ENCODE measurements around the gene SEMA4C.
"Not testable (repeated sequence)": the region's sequence is repeated elsewhere in the genome, so short reads cannot be mapped to it uniquely, and the experiment has no call there.

The SEMA4C gene

DNA sequence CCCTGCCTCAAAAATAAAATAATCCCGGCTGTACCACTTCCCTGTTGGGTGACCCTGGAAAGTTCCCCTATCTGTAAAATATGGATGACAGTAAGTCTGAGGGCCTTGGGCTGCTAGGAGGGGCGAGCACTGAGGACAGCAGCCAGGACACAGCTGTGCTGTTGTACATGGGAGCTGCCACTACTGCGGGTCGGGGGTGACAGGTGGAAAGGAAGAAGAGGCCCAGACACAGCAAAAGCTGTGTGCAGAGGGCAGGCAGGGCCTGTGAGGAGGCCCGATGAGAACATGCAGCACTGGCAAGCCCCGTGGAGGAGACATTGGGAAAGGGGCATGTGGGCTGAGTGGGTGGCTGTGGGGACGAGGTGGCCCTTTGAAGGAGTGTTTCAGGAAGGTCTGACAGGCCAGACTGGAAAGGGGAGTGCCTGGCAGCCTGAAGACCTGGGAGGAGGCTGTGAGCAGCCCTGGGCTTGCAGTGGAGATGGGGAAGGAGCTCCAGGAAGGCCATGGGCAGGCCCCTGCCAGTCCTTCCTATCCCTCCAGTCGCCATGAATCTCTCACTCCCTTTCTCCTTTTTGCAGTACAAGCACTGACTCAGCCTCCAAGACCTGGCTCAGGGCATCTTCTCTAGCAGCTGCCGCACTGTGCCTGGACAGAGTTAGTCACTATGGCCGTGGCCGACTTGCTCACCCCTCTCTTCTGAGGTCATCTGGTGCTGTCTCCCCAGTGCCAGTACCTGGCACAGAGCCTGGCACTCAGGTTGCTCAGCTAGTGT is 28.9 kb upstream of the SEMA4C start:
- DNase-seq (ENCODE audit: low read depth in 2 of 2) = no peak

DNA sequence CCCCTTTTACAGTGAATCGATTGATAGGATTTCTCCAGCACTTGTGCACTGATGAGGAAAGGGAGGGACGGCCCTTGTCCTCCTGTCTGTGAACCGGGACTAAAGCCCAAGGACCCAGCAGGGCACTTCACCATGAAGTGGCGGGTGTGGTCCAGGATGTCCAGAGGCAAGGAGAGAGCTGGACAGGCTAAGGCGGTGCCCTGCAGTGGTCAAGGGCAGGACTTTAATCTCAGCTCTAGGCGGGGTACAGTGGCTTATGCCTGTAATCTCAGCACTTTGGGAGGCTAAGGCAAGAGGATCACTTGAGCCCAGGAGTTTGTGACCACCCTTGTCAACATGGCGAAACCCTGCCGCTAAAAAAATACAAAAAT is 28.2 kb upstream of the SEMA4C start:
- no peak for DNase-seq (ENCODE audit: low read depth in 2 of 2)

DNA sequence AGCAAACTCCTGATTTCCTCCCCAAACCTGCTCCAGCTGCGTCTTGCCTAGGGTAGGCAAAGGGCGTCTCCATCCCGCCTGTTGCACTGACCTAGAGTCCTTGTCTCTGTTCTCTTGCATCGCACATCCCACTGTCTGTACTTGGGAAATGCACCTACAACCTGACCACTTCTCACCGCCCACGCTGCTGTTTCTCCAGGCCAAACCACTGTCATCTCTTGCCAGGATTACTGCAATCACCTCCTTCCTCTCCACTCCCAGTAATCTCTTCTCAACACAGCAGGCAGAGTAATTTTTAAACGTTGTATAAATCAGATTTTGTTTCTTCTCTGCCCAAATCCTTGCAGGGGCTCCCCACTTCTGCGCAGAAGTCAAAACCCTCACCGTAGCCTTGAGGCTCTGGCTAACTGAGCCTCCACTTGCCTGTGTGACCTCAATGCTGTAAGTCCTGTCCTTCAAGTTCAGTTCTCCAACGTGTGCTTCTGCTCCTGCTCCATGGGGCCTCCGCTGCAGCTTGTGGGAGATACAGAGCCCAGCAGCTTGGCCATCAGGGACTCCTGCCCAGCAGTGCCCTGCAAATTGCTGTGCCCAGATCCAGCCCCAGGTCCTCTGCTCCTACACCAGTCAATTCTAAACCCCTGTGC is 27.7 kb upstream of the SEMA4C start:
- DNase-seq (ENCODE audit: low read depth in 2 of 2) = no peak

- DNase-seq (ENCODE audit: low read depth in 2 of 2) = no peak
Observed at GRCh38 chr2:96895746-96896651, 26.1 kb upstream of the SEMA4C start.

- no peak for DNase-seq (ENCODE audit: low read depth in 2 of 2)
Observed at GRCh38 chr2:96895032-96895745, 25.3 kb upstream of the SEMA4C start.

DNA sequence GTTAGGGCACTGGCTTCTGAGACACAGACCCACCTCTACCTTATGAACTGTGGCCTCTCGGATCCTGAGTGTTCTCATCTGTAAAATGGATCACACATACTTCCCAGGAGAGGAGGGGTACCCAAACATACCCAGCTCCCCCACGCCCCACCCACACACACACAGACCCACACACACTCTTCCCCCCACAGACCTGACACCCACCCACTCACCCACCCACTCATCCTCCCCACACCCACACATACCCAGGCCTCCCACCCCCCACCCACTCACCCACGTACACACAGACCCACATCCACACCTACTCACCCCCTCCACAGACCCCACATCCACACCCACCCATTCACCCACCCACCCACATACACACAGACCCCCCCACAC is 24.3 kb upstream of the SEMA4C start:
- no peak for DNase-seq (ENCODE audit: low read depth in 2 of 2)

GRCh38 chr2:96893289-96894150 is 23.6 kb upstream of the SEMA4C start:
- DNase-seq (ENCODE audit: low read depth in 2 of 2) = no peak

GRCh38 chr2:96891591-96892333 is 21.9 kb upstream of the SEMA4C start:
- DNase-seq (ENCODE audit: low read depth in 2 of 2) = no peak

- DNase-seq (ENCODE audit: low read depth in 2 of 2) = no peak
Observed at GRCh38 chr2:96890726-96891385, 21.0 kb upstream of the SEMA4C start.

DNA sequence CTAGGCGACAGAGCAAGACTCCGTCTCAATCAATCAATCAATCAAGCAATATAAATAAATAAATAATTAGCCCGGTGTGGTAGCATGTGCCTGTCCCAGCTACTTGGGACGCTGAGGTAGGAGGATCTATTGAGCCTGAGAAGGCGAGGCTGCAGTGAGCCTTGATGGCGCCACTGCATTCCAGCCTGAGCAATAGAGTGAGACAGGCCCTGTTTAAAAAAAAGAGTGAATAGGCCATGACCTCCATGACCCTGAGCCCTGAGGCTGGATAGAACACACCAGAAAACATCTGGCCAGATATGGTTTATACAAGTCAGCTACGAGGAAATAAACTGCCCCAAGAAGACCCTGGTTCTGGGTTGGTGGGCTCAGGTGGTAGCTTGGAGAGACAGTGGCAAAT is 20.4 kb upstream of the SEMA4C start:
- DNase-seq (ENCODE audit: low read depth in 2 of 2) = no peak

DNA sequence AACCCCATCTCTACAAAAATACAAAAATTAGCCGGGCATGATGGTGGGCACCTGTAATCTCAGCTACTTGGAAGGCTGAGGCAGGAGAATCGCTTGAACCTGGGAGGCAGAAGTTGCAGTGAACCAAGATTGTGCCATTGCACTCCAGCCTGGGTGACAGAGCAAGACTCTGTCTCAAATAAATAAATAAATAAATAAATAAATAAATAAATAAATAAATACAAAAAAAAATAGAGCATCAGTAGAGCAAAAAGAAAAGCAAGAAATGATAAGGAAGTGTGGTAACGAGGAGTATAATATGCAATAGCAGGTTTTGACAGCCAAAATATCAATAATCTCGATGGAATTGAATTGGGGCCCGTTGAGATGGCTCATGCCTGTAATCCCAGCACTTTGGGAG is 19.6 kb upstream of the SEMA4C start:
- not testable (repeated sequence) for DNase-seq (ENCODE audit: low read depth in 2 of 2)

GRCh38 chr2:96888072-96889011 is 18.5 kb upstream of the SEMA4C start:
- DNase-seq (ENCODE audit: low read depth in 2 of 2) = no peak

- DNase-seq (ENCODE audit: low read depth in 2 of 2) = no peak
Observed at GRCh38 chr2:96887493-96888012, 17.7 kb upstream of the SEMA4C start.

GRCh38 chr2:96885432-96886347 is 15.8 kb upstream of the SEMA4C start:
- no peak for DNase-seq (ENCODE audit: low read depth in 2 of 2)

GRCh38 chr2:96884299-96885094 is 14.6 kb upstream of the SEMA4C start:
- DNase-seq (ENCODE audit: low read depth in 2 of 2) = no peak

DNA sequence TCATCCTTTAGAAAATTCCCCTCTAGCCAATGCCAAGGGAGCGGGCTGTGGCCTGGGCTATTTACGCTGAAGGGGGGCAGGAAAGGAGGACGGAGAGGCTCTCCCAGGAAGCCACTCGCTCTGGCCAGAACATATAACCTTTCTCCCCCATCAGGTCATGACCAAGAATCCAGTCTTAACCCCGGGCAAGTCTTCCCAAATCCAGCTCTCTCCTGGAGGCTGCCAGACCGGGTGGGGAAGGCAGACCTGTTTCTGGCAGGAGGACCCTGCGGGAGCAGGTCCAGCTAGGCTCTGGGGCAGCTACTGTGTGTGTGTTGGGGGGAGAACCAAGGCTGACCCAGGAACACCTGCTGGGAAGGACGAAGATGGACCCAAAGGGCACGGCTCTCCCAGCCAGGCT is 13.4 kb upstream of the SEMA4C start:
- no peak for DNase-seq (ENCODE audit: low read depth in 2 of 2)

All from stimulated activated CD8-positive, alpha-beta memory T cell treated with anti-CD3 and anti-CD28 coated beads, Interleukin-2, amount 100 ng/mL, for 48 hours (primary cell).